Transverse colon (tissue), 4 donors: ENCODE data around the gene SPCS1. TPM values are rescaled to one million over a fixed set of nuclear protein-coding genes. Genes with fewer than 3 reads are reported as not detected.

Experiments
- DNase-seq: peaks from one replicate; pipeline ENCODE4 v3.0.0-alpha.2; 2019
- H3K27ac ChIP-seq, 4 donors: fragments of 200-600 bp; sonication (generic); 2 replicates each; pipeline ENCODE4 v1.5.1; 2016 to 2018; ENCODE audit warnings: inconsistent platforms in 4 of 4
- H3K27me3 ChIP-seq: fragments of 200-600 bp; sonication (generic); 2 replicates; pipeline ENCODE4 v1.5.1; 2017; ENCODE audit warnings: inconsistent platforms
- H3K36me3 ChIP-seq, 4 donors: fragments of 200-600 bp; sonication (generic); 2 replicates each; pipeline ENCODE4 v1.5.1; 2017 to 2019; ENCODE audit warnings: inconsistent platforms in 4 of 4
- H3K4me1 ChIP-seq, 4 donors: fragments of 200-600 bp; sonication (generic); 2 replicates each; pipeline ENCODE4 v1.5.1; 2017 to 2020; ENCODE audit warnings: inconsistent platforms in 4 of 4
- H3K4me3 ChIP-seq, 4 donors: fragments of 200-600 bp; sonication (generic); 1 replicate in 1 of 4; 2 replicates in 3 of 4; pipeline versions ENCODE4 v1.5.1 to v1.6.1; 2017 to 2019; ENCODE audit warnings: inconsistent platforms in 4 of 4
- H3K9me3 ChIP-seq, 2 donors: fragments of 200-600 bp; sonication (generic); 2 replicates each; pipeline ENCODE4 v1.5.1; 2017 to 2019; ENCODE audit warnings: inconsistent platforms in 2 of 2
- EP300 ChIP-seq: sonication (generic); formaldehyde crosslinking; IDR thresholded peaks from one replicate; pipeline ENCODE4 v1.6.1; 2017; ENCODE audit warnings: antibody characterized with exemption, low read depth
- POLR2A ChIP-seq: fragments of 450-650 bp; IDR thresholded peaks from one replicate; pipeline ENCODE4 v1.6.1; 2016; ENCODE audit warnings: antibody characterized with exemption, mild to moderate bottlenecking, moderate library complexity
- POLR2AphosphoS5 ChIP-seq, 3 donors: sonication (generic); formaldehyde crosslinking; IDR thresholded peaks; one replicate each; pipeline ENCODE4 v1.6.1; 2016; ENCODE audit warnings: antibody characterized with exemption in 3 of 3
- WGBS, 2 donors: methylation state at CpG; one replicate each; pipeline ENCODE4 v1.1.5; 2018; ENCODE audit warnings: low coverage in 1 of 2; 5-methylcytosine and 5-hydroxymethylcytosine counted together
- in situ Hi-C, 4 donors: fragments of 200-750 bp; cut with MboI; loops; one replicate each; pipeline versions ENCODE4 v1.15.0 to v1.15.1; 2017; ENCODE audit warnings: low sequenced_read_pairs in 3 of 4, low pct_ligation_motif_present in 1 of 4, low pct_unique_long_range_greater_than_20kb in 1 of 4
- intact Hi-C: fragments of 100-400 bp; cut with DNase I; formaldehyde crosslinking; loops from one replicate; pipeline ENCODE4 v1.15.1; 2023; ENCODE audit warnings: low total_unique reads
- total RNA-seq, 4 donors: library from RNA; depleted of rRNA; stranded (reverse); fragments of >200 nt; gene quantifications; one replicate each; pipeline ENCODE4 v1.1.0, GENCODE V29; 2016
- TF ChIP-seq, protein P1 (sequence below), 5 experiments: fragments of 200-600 bp in 3 of 5; fragments of 450-650 bp in 2 of 5; sonication (generic) in 3 of 5; IDR thresholded peaks; 1 replicate in 2 of 5; 2 replicates in 3 of 5; pipeline ENCODE4 v1.5.1; 2016 to 2017; ENCODE audit warnings: antibody characterized with exemption in 5 of 5, inconsistent platforms in 3 of 5, mild to moderate bottlenecking in 2 of 5, moderate library complexity in 1 of 5

Gene SPCS1
- total RNA-seq, 4 donors from 2014 or later, result 24.3 to 120 (median 70.5) TPM

DNA sequence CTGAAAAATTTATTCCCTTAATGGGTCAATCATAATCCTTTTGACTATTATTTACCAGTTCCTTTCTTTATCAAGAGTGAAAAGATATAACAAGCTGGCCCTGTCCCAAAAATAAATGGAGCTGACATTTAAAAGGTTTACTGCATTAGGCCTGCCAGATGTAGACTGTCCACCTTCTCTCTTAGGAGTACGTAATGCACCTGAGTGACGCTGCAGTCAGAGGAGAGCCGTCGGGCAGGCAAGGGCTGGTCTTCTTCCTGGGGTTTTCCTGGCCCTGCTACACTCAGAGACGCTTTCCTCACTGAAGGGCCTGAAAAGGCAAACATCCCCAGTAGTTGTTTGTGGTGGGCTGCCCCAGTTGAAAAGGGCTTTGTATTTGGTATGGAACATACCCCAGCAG, 37.2 kb downstream of the SPCS1 start:
- H3K27me3 ChIP-seq, result no peaks in the 10 kb centered on the region
- intact Hi-C loops, result no loop called here
- no peaks in the 10 kb centered on the region for H3K4me1 ChIP-seq
- H3K36me3 ChIP-seq, result peaks cover 0 to 70% (median 30%) of the 10 kb centered on the region in 4 donors
- no peaks in the 10 kb centered on the region for H3K9me3 ChIP-seq
- DNase-seq, result no peak
- TF ChIP-seq, protein P1, sequence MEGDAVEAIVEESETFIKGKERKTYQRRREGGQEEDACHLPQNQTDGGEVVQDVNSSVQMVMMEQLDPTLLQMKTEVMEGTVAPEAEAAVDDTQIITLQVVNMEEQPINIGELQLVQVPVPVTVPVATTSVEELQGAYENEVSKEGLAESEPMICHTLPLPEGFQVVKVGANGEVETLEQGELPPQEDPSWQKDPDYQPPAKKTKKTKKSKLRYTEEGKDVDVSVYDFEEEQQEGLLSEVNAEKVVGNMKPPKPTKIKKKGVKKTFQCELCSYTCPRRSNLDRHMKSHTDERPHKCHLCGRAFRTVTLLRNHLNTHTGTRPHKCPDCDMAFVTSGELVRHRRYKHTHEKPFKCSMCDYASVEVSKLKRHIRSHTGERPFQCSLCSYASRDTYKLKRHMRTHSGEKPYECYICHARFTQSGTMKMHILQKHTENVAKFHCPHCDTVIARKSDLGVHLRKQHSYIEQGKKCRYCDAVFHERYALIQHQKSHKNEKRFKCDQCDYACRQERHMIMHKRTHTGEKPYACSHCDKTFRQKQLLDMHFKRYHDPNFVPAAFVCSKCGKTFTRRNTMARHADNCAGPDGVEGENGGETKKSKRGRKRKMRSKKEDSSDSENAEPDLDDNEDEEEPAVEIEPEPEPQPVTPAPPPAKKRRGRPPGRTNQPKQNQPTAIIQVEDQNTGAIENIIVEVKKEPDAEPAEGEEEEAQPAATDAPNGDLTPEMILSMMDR (IDR thresholded peaks at IDR 0.05), result no peak
- WGBS, 2 donors, result 94% methylated on average over 5 of the region's 5 CpGs; no CpG with 5 or more reads in 1 of the 2 donors
- in situ Hi-C loops, result loop anchor here in 1 of 4 donors (25.0 kb wide), 1 partner anchor 319 kb away; no protein-coding TSS in a partner anchor
- H3K27ac ChIP-seq, result no peak overlapping the region
- no peak overlapping the region for H3K4me3 ChIP-seq

DNA sequence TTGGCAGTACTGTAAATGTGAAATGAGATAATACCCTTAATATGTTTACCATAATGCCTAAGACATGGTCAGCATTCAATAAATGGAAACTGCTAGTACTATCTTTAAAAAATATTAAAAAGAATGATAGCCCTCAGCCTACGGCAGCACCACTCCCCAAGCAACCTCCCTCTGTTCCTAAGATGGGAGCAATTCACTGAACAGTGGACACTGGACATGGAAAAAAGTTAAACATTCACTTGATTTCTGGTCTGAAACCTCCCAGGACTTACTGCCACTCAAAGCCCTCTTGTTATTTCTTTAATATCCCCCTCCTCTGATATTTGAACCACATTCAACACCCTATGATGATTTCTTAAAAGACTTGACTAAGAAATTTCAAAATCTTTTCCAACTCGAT, 37.8 kb downstream of the SPCS1 start:
- TF ChIP-seq, protein P1 (IDR thresholded peaks at IDR 0.05), result no peak
- TF ChIP-seq POLR2A (no peak), EP300 (no peak), POLR2AphosphoS5 (IDR thresholded peaks at IDR 0.05) (no peak)
- Histone ChIP-seq H3K36me3 (peaks cover 0 to 64% (median 28%) of the 10 kb centered on the region in 4 donors), H3K27me3 (no peaks in the 10 kb centered on the region), H3K9me3 (no peaks in the 10 kb centered on the region), H3K4me1 (no peaks in the 10 kb centered on the region), H3K27ac (no peak overlapping the region), H3K4me3 (no peak overlapping the region)
- intact Hi-C loops (no loop called here), in situ Hi-C loops (loop anchor here in 1 of 4 donors (25.0 kb wide), 1 partner anchor 319 kb away; no protein-coding TSS in a partner anchor)
- WGBS, 2 donors, result 88 to 91% methylated on average over 2 of the region's 2 CpGs
- DNase-seq, result no peak

DNA sequence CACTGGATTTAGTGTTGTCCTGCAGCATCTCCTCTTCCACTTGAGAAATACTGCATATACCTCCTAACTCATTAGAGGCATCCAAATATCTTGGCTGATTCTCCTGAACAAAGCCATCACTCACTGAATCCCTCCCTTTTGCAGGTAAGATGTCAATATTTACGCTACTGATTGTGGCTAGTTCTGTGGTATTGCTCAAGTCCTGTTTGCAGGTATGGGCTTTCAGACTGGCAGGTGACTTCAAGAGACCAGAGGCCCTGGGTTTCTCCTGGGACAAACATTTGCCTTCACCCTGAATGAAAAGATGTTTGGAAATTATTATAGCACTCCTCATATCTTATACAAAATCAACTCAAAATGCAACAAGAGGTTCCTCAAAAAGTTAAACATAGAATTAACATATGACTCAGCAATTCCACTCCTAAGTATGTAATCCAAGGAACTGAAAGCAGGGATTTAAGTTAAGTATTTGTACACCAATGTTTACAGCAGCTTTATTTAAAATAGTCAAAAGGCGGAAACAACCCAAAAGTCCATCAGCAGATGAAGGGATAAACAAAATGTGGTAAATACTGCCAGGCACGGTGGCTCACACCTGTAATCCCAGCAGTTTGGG, 46.2 kb downstream of the SPCS1 start:
- Histone ChIP-seq H3K4me3 (no peak overlapping the region), H3K9me3 (no peaks in the 10 kb centered on the region), H3K4me1 (no peaks in the 10 kb centered on the region), H3K27ac (no peak overlapping the region), H3K36me3 (peaks cover 0 to 39% (median 15%) of the 10 kb centered on the region in 4 donors), H3K27me3 (no peaks in the 10 kb centered on the region)
- TF ChIP-seq POLR2A, result no peak
- 73 to 92% methylated on average over 2 to 3 of the region's 3 CpGs for WGBS, 2 donors
- in situ Hi-C loops (no loop called here), intact Hi-C loops (no loop called here)
- DNase-seq, result no peak

DNA sequence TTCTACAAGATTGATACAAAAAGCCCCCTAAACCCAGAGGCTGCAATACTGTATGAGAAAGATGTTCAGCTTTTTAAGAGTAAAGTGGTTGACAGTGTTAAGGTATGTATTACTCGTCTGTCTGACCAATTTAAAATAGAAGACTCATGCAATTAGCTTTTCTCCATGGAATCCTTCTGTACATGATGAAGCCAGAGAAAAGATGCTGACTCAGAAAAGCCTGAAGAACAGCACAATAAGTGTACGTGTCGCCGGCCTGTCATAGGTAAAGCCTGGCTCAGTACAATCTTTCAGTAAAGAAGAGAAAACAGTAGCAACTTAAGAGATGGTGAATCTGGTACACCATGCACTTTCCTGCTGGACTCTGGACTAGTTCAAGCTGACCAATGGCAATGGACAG, 48.5 kb downstream of the SPCS1 start:
- no peaks in the 10 kb centered on the region for H3K9me3 ChIP-seq
- no peak overlapping the region for H3K27ac ChIP-seq
- in situ Hi-C loops, result no loop called here
- no peaks in the 10 kb centered on the region for H3K4me1 ChIP-seq
- TF ChIP-seq POLR2AphosphoS5 (IDR thresholded peaks at IDR 0.05) (no peak), POLR2A (no peak), EP300 (no peak)
- TF ChIP-seq, protein P1 (IDR thresholded peaks at IDR 0.05), result no peak
- DNase-seq, result no peak
- no peaks in the 10 kb centered on the region for H3K27me3 ChIP-seq
- intact Hi-C loops, result no loop called here
- WGBS, 2 donors, result 92% methylated on average over 4 of the region's 4 CpGs
- H3K4me3 ChIP-seq, result no peak overlapping the region
- H3K36me3 ChIP-seq, result peaks cover 0 to 34% (median 12%) of the 10 kb centered on the region in 4 donors

DNA sequence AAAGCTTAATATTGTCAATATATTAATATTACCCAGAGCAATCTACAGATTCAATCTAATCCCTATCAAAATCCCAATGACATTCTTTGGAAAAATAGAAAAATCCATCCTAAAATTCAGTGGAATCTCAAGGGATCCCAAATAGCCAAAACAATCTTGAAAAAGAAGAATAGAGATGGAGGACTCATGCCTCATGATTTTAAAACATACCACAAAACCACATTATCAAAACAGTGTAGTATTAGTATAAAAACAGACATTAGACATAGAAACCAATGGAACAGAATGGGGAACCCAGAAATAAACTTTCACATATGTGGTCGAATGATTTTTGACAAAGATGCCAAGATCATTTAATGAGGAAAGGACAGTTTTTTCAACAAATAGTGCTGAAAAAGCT, 50.2 kb downstream of the SPCS1 start:
- no peak overlapping the region for H3K27ac ChIP-seq
- DNase-seq, result no peak
- H3K36me3 ChIP-seq, result peaks cover 0 to 28% (median 9%) of the 10 kb centered on the region in 4 donors
- no peaks in the 10 kb centered on the region for H3K4me1 ChIP-seq
- no peak overlapping the region for H3K4me3 ChIP-seq
- intact Hi-C loops (no loop called here), in situ Hi-C loops (no loop called here)
- no peaks in the 10 kb centered on the region for H3K27me3 ChIP-seq
- TF ChIP-seq POLR2AphosphoS5 (IDR thresholded peaks at IDR 0.05) (no peak), POLR2A (no peak), EP300 (no peak)
- TF ChIP-seq, protein P1 (IDR thresholded peaks at IDR 0.05), result no peak
- WGBS, 2 donors, result 89 to 97% methylated on average over 1 of the region's 1 CpG
- no peaks in the 10 kb centered on the region for H3K9me3 ChIP-seq
